ENCODE measurements around the gene REEP1. TPM values are rescaled to one million over a fixed set of nuclear protein-coding genes. Genes with fewer than 3 reads are reported as not detected.

The REEP1 gene
- total and polyA plus RNA-seq, 2 of the 8 experiments (the other 6 are each of a cell fraction or from before 2014, with no cell fraction given): 0.74 to 1.5 TPM

DNA sequence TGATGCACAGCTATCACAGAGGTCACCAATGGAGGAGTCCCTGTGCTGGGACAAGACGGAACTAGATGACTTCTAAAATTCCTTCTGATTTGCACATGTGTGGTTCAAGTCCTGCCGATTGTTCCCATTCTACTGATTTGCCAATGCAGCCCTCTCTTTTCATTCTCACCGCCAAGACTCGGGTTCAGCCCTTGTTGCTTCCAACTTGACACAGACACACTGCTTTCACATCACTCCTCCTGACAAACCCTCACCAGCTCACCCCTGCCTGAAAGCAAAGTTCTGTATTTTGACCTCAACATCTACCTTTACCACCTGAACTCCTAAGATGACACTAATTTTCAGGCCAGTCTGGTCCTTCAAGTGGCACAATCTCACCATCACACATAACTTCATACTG, 25.5 kb downstream of the REEP1 start:
- H2BK5ac ChIP-seq (ENCODE audit: low read depth, low read length): no peak overlapping the region
- H3K4me3 ChIP-seq (ENCODE audit: extremely low read depth in 1 of 4, insufficient read depth in 2 of 4, low read depth in 3 of 4, low read length in 4 of 4): no peak overlapping the region
- H3K9ac ChIP-seq (replicated peaks in 1 of 4; ENCODE audit: extremely low read depth in 1 of 4, low read depth in 3 of 4, low read length in 3 of 4): no peak overlapping the region
- no peak overlapping the region for H2BK15ac ChIP-seq (ENCODE audit: low read length)
- 89% methylated on average over 4 of the region's 4 CpGs; no CpG with 5 or more reads in 1 of the 2 experiments for WGBS, 2 experiments (ENCODE audit: extremely low coverage in 1 of 2, insufficient coverage in 1 of 2, insufficient read length in 1 of 2, insufficient replicate concordance in 2 of 2, low coverage in 1 of 2, low lambda C conversion rate in 2 of 2, missing lambda C conversion rate in 1 of 2)
- no peak overlapping the region for H3K4ac ChIP-seq (replicated peaks; ENCODE audit: insufficient read length, low read depth, low read length)
- H3K27me3 ChIP-seq (replicated peaks in 1 of 4; ENCODE audit: control insufficient read depth in 3 of 4, extremely low read depth in 1 of 4, insufficient read depth in 3 of 4, low read length in 3 of 4): no peaks in the 10 kb centered on the region
- DNase-seq (ENCODE audit: low read depth in 1 of 2, low spot score in 2 of 2): no peak
- no peak overlapping the region for H2AK5ac ChIP-seq (ENCODE audit: low read depth, low read length)
- no peak overlapping the region for H3K18ac ChIP-seq (ENCODE audit: extremely low read depth, low read length)
- no peak overlapping the region for H3K23ac ChIP-seq (ENCODE audit: insufficient read length)
- H4K8ac ChIP-seq (ENCODE audit: extremely low read depth, insufficient read depth, low read length): no peak overlapping the region
- H3K9me3 ChIP-seq (ENCODE audit: insufficient read depth in 2 of 2, low read depth in 1 of 2, low read length in 1 of 2): no peaks in the 10 kb centered on the region
- no peaks in the 10 kb centered on the region; the same call in 1 of the 2 replicates for H3K23me2 ChIP-seq (ENCODE audit: low read depth, low read length)
- H3K56ac ChIP-seq (replicated peaks; ENCODE audit: insufficient read length, low read depth, low read length): no peak overlapping the region
- no peak overlapping the region for H3K14ac ChIP-seq (ENCODE audit: insufficient read length)
- FAIRE-seq: no peak
- no peak overlapping the region for H3K4me2 ChIP-seq (ENCODE audit: insufficient read depth in 1 of 2, low read depth in 2 of 2, low read length in 2 of 2)
- no peak overlapping the region for H2BK20ac ChIP-seq (ENCODE audit: low read length)
- H4K91ac ChIP-seq (replicated peaks; ENCODE audit: insufficient read length, low read length): no peak overlapping the region
- no peak overlapping the region for H2BK120ac ChIP-seq (replicated peaks; ENCODE audit: low read depth, low read length)
- CTCF ChIA-PET (ENCODE audit: partially characterized antibody): interaction anchor here (0.6 to 5.4 kb wide), 2 partner anchors 13 to 20 kb away, joined by 3 to 31 read pairs; no protein-coding TSS in a partner anchor
- no peaks in the 10 kb centered on the region for H3K4me1 ChIP-seq (replicated peaks in 1 of 4; ENCODE audit: control insufficient read depth in 3 of 4, insufficient read depth in 4 of 4, low read length in 3 of 4)
- H3K27ac ChIP-seq (ENCODE audit: low read depth, low read length): no peak overlapping the region
- H3K79me2 ChIP-seq (ENCODE audit: control insufficient read depth in 1 of 2, insufficient read depth in 2 of 2, low read length in 2 of 2): no peaks in the 10 kb centered on the region
- H2BK12ac ChIP-seq (ENCODE audit: low read depth, low read length): no peak overlapping the region
- no peaks in the 10 kb centered on the region for H3K79me1 ChIP-seq (ENCODE audit: low read depth, low read length)
- H4K5ac ChIP-seq (ENCODE audit: insufficient read length, low read depth, low read length): no peak overlapping the region
- POLR2A ChIA-PET (ENCODE audit: partially characterized antibody): no interaction called here
- no peaks in the 10 kb centered on the region for H4K20me1 ChIP-seq (replicated peaks in 1 of 2; ENCODE audit: control insufficient read depth in 1 of 2, insufficient read depth in 2 of 2, low read length in 2 of 2)
- H3K36me3 ChIP-seq (ENCODE audit: control insufficient read depth in 2 of 4, insufficient read depth in 4 of 4, low read length in 3 of 4): no peaks in the 10 kb centered on the region
- H2AFZ ChIP-seq (ENCODE audit: low read length): no peak overlapping the region
- TF ChIP-seq YY1 (IDR thresholded peaks at IDR 0.05; ENCODE audit: low read depth, low read length) (no peak), HDAC2 (IDR thresholded peaks at IDR 0.05; ENCODE audit: borderline replicate concordance in 1 of 2, low read depth in 2 of 2, low read length in 2 of 2) (no peak), MAFK (IDR thresholded peaks at IDR 0.05; ENCODE audit: low read depth, low read length) (no peak), CREB1 (IDR thresholded peaks at IDR 0.05) (no peak), BCL11A (IDR thresholded peaks at IDR 0.05; ENCODE audit: low read depth in 2 of 2, low read length in 2 of 2) (no peak)

Data from H1 (cell line).